ENCODE data around the gene EXOC4. TPM values are rescaled to one million over a fixed set of nuclear protein-coding genes. Genes with fewer than 3 reads are reported as not detected.
"Not testable (repeated sequence)": the region's sequence is repeated elsewhere in the genome, so short reads cannot be mapped to it uniquely, and the experiment has no call there.

The EXOC4 gene
- total RNA-seq, 1 experiment from 2014 or later = 75.8 TPM

- Mint-ChIP-seq H3K4me3 (no peak overlapping the region), H3K27ac (no peak overlapping the region), H3K9me3 (no peaks in the 10 kb centered on the region), H3K4me1 (peaks cover 3 to 13% of the 10 kb centered on the region in 2 experiments; a peak in 3 of 4 replicates), H3K27me3 (ENCODE audit: low read depth) (no peaks in the 10 kb centered on the region), H3K36me3 (ENCODE audit: insufficient read depth in 1 of 3, low read depth in 3 of 3) (no peaks in the 10 kb centered on the region; a peak in 1 of 7 replicates)
- H2AFZ ChIP-seq (ENCODE audit: low read length) = no peak overlapping the region
- H3K14ac ChIP-seq (ENCODE audit: insufficient read depth, low read length) = no peak overlapping the region
- no peak overlapping the region for H2BK120ac ChIP-seq (ENCODE audit: low read depth, low read length, poor library complexity, severe bottlenecking)
- no peak overlapping the region for H4K8ac ChIP-seq (replicated peaks; ENCODE audit: insufficient read length, low read depth, low read length)
- H2AK5ac ChIP-seq (ENCODE audit: insufficient read length, low read length) = no peak overlapping the region
- H3K4ac ChIP-seq (ENCODE audit: low read depth, low read length) = no peak overlapping the region
- H3K79me2 ChIP-seq (ENCODE audit: insufficient read depth, low read length) = no peaks in the 10 kb centered on the region
- no peak overlapping the region for H3K27ac ChIP-seq (ENCODE audit: insufficient read length, low read depth, low read length)
- no peak overlapping the region for H3T11ph ChIP-seq (ENCODE audit: low read length)
- H2BK15ac ChIP-seq (ENCODE audit: low read depth, low read length) = no peak overlapping the region
- H3K23ac ChIP-seq (ENCODE audit: insufficient read length, low read depth, low read length) = no peak overlapping the region
- no peaks in the 10 kb centered on the region for H3K9me3 ChIP-seq (ENCODE audit: control insufficient read depth, low read depth, low read length)
- H2BK20ac ChIP-seq (ENCODE audit: low read depth, low read length, poor library complexity, severe bottlenecking) = no peak overlapping the region
- TF ChIP-seq CTCF (conservative IDR thresholded peaks at IDR 0.05) = no peak
- H4K91ac ChIP-seq (ENCODE audit: insufficient read length, low read depth, low read length) = no peak overlapping the region
- H3K18ac ChIP-seq (ENCODE audit: insufficient read length, low read depth, low read length) = no peak overlapping the region
- no peaks in the 10 kb centered on the region for H3K23me2 ChIP-seq (ENCODE audit: insufficient read length, low read depth, low read length, poor library complexity, severe bottlenecking)
- no CpG with 5 or more reads among the region's 2 CpGs for WGBS (ENCODE audit: extremely low coverage, insufficient read length, low lambda C conversion rate)
- H4K5ac ChIP-seq (ENCODE audit: insufficient read length, low read depth, low read length) = no peak overlapping the region
- H3K4me2 ChIP-seq (ENCODE audit: insufficient read depth, insufficient read length, low read length) = no peak overlapping the region
- H2BK12ac ChIP-seq (ENCODE audit: insufficient read length, low read depth, low read length) = no peak overlapping the region
- H4K20me1 ChIP-seq (ENCODE audit: control insufficient read depth, insufficient read depth, insufficient read length) = no peaks in the 10 kb centered on the region
- DNase-seq = no peak
- H3K27me3 ChIP-seq (ENCODE audit: insufficient read depth, low read length) = no peaks in the 10 kb centered on the region
- H2BK5ac ChIP-seq (ENCODE audit: insufficient read length, low read length) = no peak overlapping the region
- no peak overlapping the region for H3K9ac ChIP-seq (ENCODE audit: extremely low read depth, insufficient read length, low read length)
- H3K56ac ChIP-seq (ENCODE audit: insufficient read length, low read depth, low read length) = no peak overlapping the region
- H3K79me1 ChIP-seq (ENCODE audit: insufficient read depth, low read depth, low read length, poor library complexity, severe bottlenecking) = no peaks in the 10 kb centered on the region
- peaks cover 3% of the 10 kb centered on the region; the same call in 1 of the 2 replicates for H3K4me1 ChIP-seq (ENCODE audit: insufficient read depth, low read length)
Observed at GRCh38 chr7:133642907-133643306, 390.0 kb downstream of the EXOC4 start.

GRCh38 chr7:133643652-133644051 lies 390.8 kb downstream of the EXOC4 start:
- not testable (repeated sequence) for H3K14ac ChIP-seq (ENCODE audit: insufficient read depth, low read length); H2BK120ac ChIP-seq (ENCODE audit: low read depth, low read length, poor library complexity, severe bottlenecking); H4K5ac ChIP-seq (ENCODE audit: insufficient read length, low read depth, low read length); H3T11ph ChIP-seq (ENCODE audit: low read length); H3K9me3 Mint-ChIP-seq; H3K27ac ChIP-seq (ENCODE audit: insufficient read length, low read depth, low read length); H3K56ac ChIP-seq (ENCODE audit: insufficient read length, low read depth, low read length); H3K4me2 ChIP-seq (ENCODE audit: insufficient read depth, insufficient read length, low read length); H4K91ac ChIP-seq (ENCODE audit: insufficient read length, low read depth, low read length); H2BK20ac ChIP-seq (ENCODE audit: low read depth, low read length, poor library complexity, severe bottlenecking); DNase-seq; H3K18ac ChIP-seq (ENCODE audit: insufficient read length, low read depth, low read length); H4K20me1 ChIP-seq (ENCODE audit: control insufficient read depth, insufficient read depth, insufficient read length); H3K27ac Mint-ChIP-seq; H3K27me3 Mint-ChIP-seq (ENCODE audit: low read depth); H3K4me1 ChIP-seq (ENCODE audit: insufficient read depth, low read length); H3K4ac ChIP-seq (ENCODE audit: low read depth, low read length); H2BK5ac ChIP-seq (ENCODE audit: insufficient read length, low read length); H2BK15ac ChIP-seq (ENCODE audit: low read depth, low read length); H2BK12ac ChIP-seq (ENCODE audit: insufficient read length, low read depth, low read length); H2AFZ ChIP-seq (ENCODE audit: low read length); H3K79me1 ChIP-seq (ENCODE audit: insufficient read depth, low read depth, low read length, poor library complexity, severe bottlenecking); H2AK5ac ChIP-seq (ENCODE audit: insufficient read length, low read length); H3K23me2 ChIP-seq (ENCODE audit: insufficient read length, low read depth, low read length, poor library complexity, severe bottlenecking); H3K23ac ChIP-seq (ENCODE audit: insufficient read length, low read depth, low read length); H3K9ac ChIP-seq (ENCODE audit: extremely low read depth, insufficient read length, low read length); H3K27me3 ChIP-seq (ENCODE audit: insufficient read depth, low read length); H3K4me3 Mint-ChIP-seq; H3K9me3 ChIP-seq (ENCODE audit: control insufficient read depth, low read depth, low read length); H3K79me2 ChIP-seq (ENCODE audit: insufficient read depth, low read length); H4K8ac ChIP-seq (replicated peaks; ENCODE audit: insufficient read length, low read depth, low read length); H3K36me3 Mint-ChIP-seq (ENCODE audit: insufficient read depth in 1 of 3, low read depth in 3 of 3)
- peaks cover 3 to 13% of the 10 kb centered on the region in 2 experiments; a peak in 3 of 4 replicates for H3K4me1 Mint-ChIP-seq
- WGBS (ENCODE audit: extremely low coverage, insufficient read length, low lambda C conversion rate) = no CpG with 5 or more reads among the region's 5 CpGs
